ENCODE data around the gene TMTC2.
"Not testable (repeated sequence)": the region's sequence is repeated elsewhere in the genome, so short reads cannot be mapped to it uniquely, and the experiment has no call there.

TMTC2 gene

GRCh38 chr12:83077041-83077440 lies 390.3 kb downstream of the TMTC2 start:
- H3K4me3 ChIP-seq (ENCODE audit: low read length): no peak overlapping the region
- DNase-seq (ENCODE audit: low read depth, low spot score): no peak

- no peak for DNase-seq (ENCODE audit: low read depth, low spot score)
- no peak overlapping the region for H3K4me3 ChIP-seq (ENCODE audit: low read length)
Observed at GRCh38 chr12:83082690-83083276, 396.1 kb downstream of the TMTC2 start.

- no peak for DNase-seq (ENCODE audit: low read depth, low spot score)
- H3K4me3 ChIP-seq (ENCODE audit: low read length): no peak overlapping the region
Observed at GRCh38 chr12:83083616-83084015, 396.9 kb downstream of the TMTC2 start.

- DNase-seq (ENCODE audit: low read depth, low spot score): no peak
- H3K4me3 ChIP-seq (ENCODE audit: low read length): no peak overlapping the region
Observed at GRCh38 chr12:83084516-83085234, 398.0 kb downstream of the TMTC2 start.

GRCh38 chr12:83086023-83086422 lies 399.3 kb downstream of the TMTC2 start:
- no peak overlapping the region for H3K4me3 ChIP-seq (ENCODE audit: low read length)
- no peak for DNase-seq (ENCODE audit: low read depth, low spot score)

GRCh38 chr12:83089575-83089974 lies 402.9 kb downstream of the TMTC2 start:
- H3K4me3 ChIP-seq (ENCODE audit: low read length): no peak overlapping the region
- DNase-seq (ENCODE audit: low read depth, low spot score): no peak

- no peak for DNase-seq (ENCODE audit: low read depth, low spot score)
- H3K4me3 ChIP-seq (ENCODE audit: low read length): no peak overlapping the region
Observed at GRCh38 chr12:83092129-83092528, 405.4 kb downstream of the TMTC2 start.

- no peak for DNase-seq (ENCODE audit: low read depth, low spot score)
- no peak overlapping the region for H3K4me3 ChIP-seq (ENCODE audit: low read length)
Observed at GRCh38 chr12:83092606-83093005, 405.9 kb downstream of the TMTC2 start.

- DNase-seq (ENCODE audit: low read depth, low spot score): no peak
- H3K4me3 ChIP-seq (ENCODE audit: low read length): no peak overlapping the region
Observed at GRCh38 chr12:83093426-83093825, 406.7 kb downstream of the TMTC2 start.

GRCh38 chr12:83097643-83098342 lies 411.1 kb downstream of the TMTC2 start:
- no peak for DNase-seq (ENCODE audit: low read depth, low spot score)
- H3K4me3 ChIP-seq (ENCODE audit: low read length): no peak overlapping the region

- no peak overlapping the region for H3K4me3 ChIP-seq (ENCODE audit: low read length)
- DNase-seq (ENCODE audit: low read depth, low spot score): no peak
Observed at GRCh38 chr12:83099436-83099835, 412.7 kb downstream of the TMTC2 start.

GRCh38 chr12:83102499-83102898 lies 415.8 kb downstream of the TMTC2 start:
- no peak for DNase-seq (ENCODE audit: low read depth, low spot score)
- no peak overlapping the region for H3K4me3 ChIP-seq (ENCODE audit: low read length)

- no peak for DNase-seq (ENCODE audit: low read depth, low spot score)
- H3K4me3 ChIP-seq (ENCODE audit: low read length): no peak overlapping the region
Observed at GRCh38 chr12:83106873-83107272, 420.2 kb downstream of the TMTC2 start.

- no peak for DNase-seq (ENCODE audit: low read depth, low spot score)
- no peak overlapping the region for H3K4me3 ChIP-seq (ENCODE audit: low read length)
Observed at GRCh38 chr12:83110424-83110823, 423.7 kb downstream of the TMTC2 start.

GRCh38 chr12:83113945-83114344 lies 427.2 kb downstream of the TMTC2 start:
- H3K4me3 ChIP-seq (ENCODE audit: low read length): no peak overlapping the region
- DNase-seq (ENCODE audit: low read depth, low spot score): no peak

- no peak for DNase-seq (ENCODE audit: low read depth, low spot score)
- H3K4me3 ChIP-seq (ENCODE audit: low read length): no peak overlapping the region
Observed at GRCh38 chr12:83114966-83115365, 428.3 kb downstream of the TMTC2 start.

GRCh38 chr12:83117926-83118325 lies 431.2 kb downstream of the TMTC2 start:
- DNase-seq (ENCODE audit: low read depth, low spot score); H3K4me3 ChIP-seq (ENCODE audit: low read length): not testable (repeated sequence)

GRCh38 chr12:83121897-83122622 lies 435.4 kb downstream of the TMTC2 start:
- DNase-seq (ENCODE audit: low read depth, low spot score): no peak
- no peak overlapping the region for H3K4me3 ChIP-seq (ENCODE audit: low read length)

- DNase-seq (ENCODE audit: low read depth, low spot score): no peak
- no peak overlapping the region for H3K4me3 ChIP-seq (ENCODE audit: low read length)
Observed at GRCh38 chr12:83122623-83122934, 435.9 kb downstream of the TMTC2 start.

- no peak overlapping the region for H3K4me3 ChIP-seq (ENCODE audit: low read length)
- no peak for DNase-seq (ENCODE audit: low read depth, low spot score)
Observed at GRCh38 chr12:83123039-83123438, 436.3 kb downstream of the TMTC2 start.
